GM19238 (cell line): Measurements from ENCODE around the gene NUDT14.

Experiments
- DNase-seq: peaks from one replicate; pipeline ENCODE4 v3.0.0; 2011; ENCODE audit warnings: low spot score; ENCODE audit not compliant: insufficient read length

Gene NUDT14

GRCh38 chr14:105199093-105199492 is 18.0 kb upstream of the NUDT14 start:
- no peak for DNase-seq

GRCh38 chr14:105198588-105198987 is 17.5 kb upstream of the NUDT14 start:
- DNase-seq, result no peak

GRCh38 chr14:105197211-105197641 is 16.1 kb upstream of the NUDT14 start:
- DNase-seq, result no peak

GRCh38 chr14:105196265-105196960 is 15.3 kb upstream of the NUDT14 start:
- no peak for DNase-seq

- no peak for DNase-seq
These were observed 14.6 kb upstream of the NUDT14 start for GRCh38 chr14:105195522-105196264.

GRCh38 chr14:105195051-105195450 is 13.9 kb upstream of the NUDT14 start:
- no peak for DNase-seq

GRCh38 chr14:105193916-105194782 is 13.0 kb upstream of the NUDT14 start:
- DNase-seq, result no peak

- DNase-seq, result no peak
These were observed 12.0 kb upstream of the NUDT14 start for GRCh38 chr14:105192866-105193731.

- DNase-seq, result no peak
These were observed 6.9 kb upstream of the NUDT14 start for GRCh38 chr14:105187935-105188524.

- DNase-seq, result no peak
These were observed 6.0 kb upstream of the NUDT14 start for GRCh38 chr14:105187116-105187515.

- DNase-seq, result no peak
These were observed 4.9 kb upstream of the NUDT14 start for GRCh38 chr14:105185973-105186372.

- no peak for DNase-seq
These were observed 3.9 kb upstream of the NUDT14 start for GRCh38 chr14:105185001-105185400.

- no peak for DNase-seq
These were observed 3.3 kb upstream of the NUDT14 start for GRCh38 chr14:105184461-105184860.

- DNase-seq, result no peak
These were observed 1.3 kb upstream of the NUDT14 start for GRCh38 chr14:105182296-105183020.

- no peak for DNase-seq
These were observed 610 bp upstream of the NUDT14 start for GRCh38 chr14:105181549-105182295.

- no peak for DNase-seq
These were observed 1.9 kb downstream of the NUDT14 start for GRCh38 chr14:105179191-105179590.

GRCh38 chr14:105178868-105179140 is 2.3 kb downstream of the NUDT14 start:
- no peak for DNase-seq

- DNase-seq, result no peak
These were observed 2.8 kb downstream of the NUDT14 start for GRCh38 chr14:105178069-105178867.

GRCh38 chr14:105177082-105177481 is 4.0 kb downstream of the NUDT14 start:
- DNase-seq, result no peak
